ENCODE data around the gene ANKRD60. TPM values are rescaled to one million over a fixed set of nuclear protein-coding genes. Genes with fewer than 3 reads are reported as not detected.
A peak's percentile ranks its signal among the peaks of the same experiment; 100 is the strongest.

The ANKRD60 gene
- total RNA-seq, 4 donors from 2014 or later, result not detected

GRCh38 chr20:58228103-58228483, 360 bp downstream of the ANKRD60 start:
- Histone ChIP-seq H3K27me3 (peaks cover 3 to 64% of the 10 kb centered on the region in 2 donors), H3K36me3 (peaks cover 0 to 12% (median 0%) of the 10 kb centered on the region in 3 donors), H3K27ac (no peak overlapping the region), H3K4me1 (peaks cover 0 to 10% (median 2%) of the 10 kb centered on the region in 4 donors), H3K4me3 (peak overlapping the region in 1 of 4 donors; percentile 22), H3K9me3 (no peaks in the 10 kb centered on the region)
- WGBS, 2 donors, result 9 to 10% methylated on average over 18 to 23 of the region's 29 CpGs
- no peak for DNase-seq (ENCODE audit: low spot score in 2 of 2)
- TF ChIP-seq EP300 (IDR thresholded peaks at IDR 0.05) (no peak), POLR2A (IDR thresholded peaks at IDR 0.05) (no peak), CTCF (IDR thresholded peaks at IDR 0.05) (no peak)

GRCh38 chr20:58227391-58228102, 906 bp downstream of the ANKRD60 start:
- no peak for TF ChIP-seq CTCF (IDR thresholded peaks at IDR 0.05)
- no peak for TF ChIP-seq POLR2A (IDR thresholded peaks at IDR 0.05)
- TF ChIP-seq EP300 (IDR thresholded peaks at IDR 0.05), result no peak
- H3K27ac ChIP-seq, result no peak overlapping the region
- DNase-seq (ENCODE audit: low spot score in 2 of 2), result no peak
- H3K4me3 ChIP-seq, result no peak overlapping the region
- no peaks in the 10 kb centered on the region for H3K9me3 ChIP-seq
- peaks cover 0 to 7% (median 0%) of the 10 kb centered on the region in 3 donors for H3K36me3 ChIP-seq
- H3K27me3 ChIP-seq, result peaks cover 3 to 69% of the 10 kb centered on the region in 2 donors
- peaks cover 0 to 10% (median 2%) of the 10 kb centered on the region in 4 donors for H3K4me1 ChIP-seq
- 95 to 98% methylated on average over 5 of the region's 5 CpGs for WGBS, 2 donors

GRCh38 chr20:58225452-58226200, 2.8 kb downstream of the ANKRD60 start:
- Histone ChIP-seq H3K4me3 (no peak overlapping the region), H3K27ac (no peak overlapping the region), H3K4me1 (peaks cover 0 to 10% (median 2%) of the 10 kb centered on the region in 4 donors), H3K9me3 (no peaks in the 10 kb centered on the region), H3K36me3 (no peaks in the 10 kb centered on the region), H3K27me3 (peaks cover 3 to 87% of the 10 kb centered on the region in 2 donors)
- 65 to 66% methylated on average over 15 of the region's 15 CpGs for WGBS, 2 donors
- DNase-seq (ENCODE audit: low spot score in 2 of 2), result no peak
- TF ChIP-seq EP300 (IDR thresholded peaks at IDR 0.05), result no peak
- TF ChIP-seq POLR2A (IDR thresholded peaks at IDR 0.05), result no peak
- TF ChIP-seq CTCF (IDR thresholded peaks at IDR 0.05), result no peak

GRCh38 chr20:58224974-58225373, 3.5 kb downstream of the ANKRD60 start:
- H3K4me3 ChIP-seq, result no peak overlapping the region
- H3K9me3 ChIP-seq, result no peaks in the 10 kb centered on the region
- DNase-seq (ENCODE audit: low spot score in 2 of 2), result no peak
- 43 to 49% methylated on average over 5 of the region's 5 CpGs for WGBS, 2 donors
- TF ChIP-seq CTCF (IDR thresholded peaks at IDR 0.05), result no peak
- TF ChIP-seq EP300 (IDR thresholded peaks at IDR 0.05), result no peak
- peaks cover 0 to 10% (median 2%) of the 10 kb centered on the region in 4 donors for H3K4me1 ChIP-seq
- peaks cover 3 to 92% of the 10 kb centered on the region in 2 donors for H3K27me3 ChIP-seq
- H3K36me3 ChIP-seq, result no peaks in the 10 kb centered on the region
- H3K27ac ChIP-seq, result no peak overlapping the region

- peaks cover 0 to 10% (median 2%) of the 10 kb centered on the region in 4 donors for H3K4me1 ChIP-seq
- peaks cover 3 to 94% of the 10 kb centered on the region in 2 donors for H3K27me3 ChIP-seq
- H3K36me3 ChIP-seq, result no peaks in the 10 kb centered on the region
- no peak overlapping the region for H3K27ac ChIP-seq
- DNase-seq (ENCODE audit: low spot score in 2 of 2), result no peak
- peaks cover 0 to 7% (median 0%) of the 10 kb centered on the region in 4 donors for H3K9me3 ChIP-seq
- WGBS, 2 donors, result 80 to 82% methylated on average over 5 of the region's 5 CpGs
- no peak overlapping the region for H3K4me3 ChIP-seq
- TF ChIP-seq EP300 (IDR thresholded peaks at IDR 0.05) (no peak), CTCF (IDR thresholded peaks at IDR 0.05) (no peak), POLR2A (IDR thresholded peaks at IDR 0.05) (no peak)
Measured at GRCh38 chr20:58224097-58224496, 4.4 kb downstream of the ANKRD60 start.
